HG03045 (cell line): ENCODE results near the gene MARCHF10.
"Not testable (repeated sequence)": the region's sequence is repeated elsewhere in the genome, so short reads cannot be mapped to it uniquely, and the experiment has no call there.

Experiments
- ATAC-seq: cut with Tn5 transposase; IDR thresholded peaks from one replicate; pipeline ENCODE4 v1.9.1; 2021; ENCODE audit warnings: mild to moderate bottlenecking, moderate library complexity; ENCODE audit not compliant: unreplicated experiment

Gene MARCHF10

DNA sequence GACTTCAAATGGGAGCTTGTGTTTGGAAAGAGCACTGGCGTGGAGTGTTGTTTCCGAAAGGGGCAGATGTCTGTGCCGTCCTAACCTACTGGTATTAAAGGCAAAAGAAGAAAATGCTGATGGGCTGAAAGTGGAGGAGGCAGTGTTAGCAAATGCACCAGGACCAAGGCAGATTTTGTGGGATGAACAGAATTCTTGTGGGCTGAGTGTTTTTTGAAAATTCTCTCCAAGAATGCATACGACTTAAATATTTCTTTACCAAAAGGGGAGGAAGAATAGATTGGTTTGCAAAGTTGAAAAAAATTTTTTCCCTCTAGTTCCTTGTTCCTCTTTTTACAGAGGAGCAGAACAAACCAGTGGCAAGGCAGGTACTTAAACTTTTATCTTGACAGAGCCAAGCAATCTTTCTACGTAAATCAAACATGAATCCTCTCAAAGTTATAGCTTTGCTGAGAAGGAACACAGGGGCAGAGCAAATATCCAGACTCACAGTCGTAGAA, 16.8 kb downstream of the MARCHF10 start:
- no peak for ATAC-seq

DNA sequence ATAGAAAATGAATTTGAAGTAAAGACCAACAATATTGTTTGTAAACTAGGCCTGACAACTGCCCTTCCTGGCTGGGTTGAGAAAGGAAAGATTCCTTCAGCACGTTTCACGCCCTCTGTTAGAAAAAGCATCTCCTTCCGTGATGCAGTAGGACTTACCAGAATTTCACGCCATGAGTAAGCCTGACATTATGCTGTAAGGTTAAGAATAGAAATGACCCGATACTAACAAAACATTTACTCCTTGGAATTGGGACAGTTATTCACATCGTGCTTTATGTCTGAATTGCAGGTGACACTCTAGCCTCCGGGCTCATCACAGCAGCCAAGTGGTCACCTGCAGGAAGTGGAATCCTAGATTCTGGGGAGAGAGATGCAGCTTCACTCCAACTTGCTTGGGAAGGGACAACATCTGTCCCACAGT, 17.5 kb downstream of the MARCHF10 start:
- ATAC-seq = no peak

DNA sequence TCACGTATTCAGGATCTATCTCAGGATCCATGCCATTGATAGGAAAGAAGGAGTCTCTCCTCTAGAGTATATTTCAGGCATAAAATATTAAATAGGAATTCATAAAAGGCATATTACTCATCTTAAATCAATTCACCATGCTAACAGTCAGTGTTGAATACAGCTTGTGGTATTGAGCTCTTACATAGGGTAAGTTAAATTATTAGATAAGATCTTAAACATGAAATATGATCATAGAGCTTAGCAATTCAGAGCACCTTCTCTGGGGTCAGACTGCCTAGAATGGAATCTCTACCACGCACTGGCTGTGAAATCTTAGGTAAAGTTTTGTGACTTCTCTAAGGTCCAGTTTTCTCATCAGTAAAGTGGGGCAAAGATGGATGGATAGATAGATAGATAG, 20.7 kb downstream of the MARCHF10 start:
- ATAC-seq = no peak

DNA sequence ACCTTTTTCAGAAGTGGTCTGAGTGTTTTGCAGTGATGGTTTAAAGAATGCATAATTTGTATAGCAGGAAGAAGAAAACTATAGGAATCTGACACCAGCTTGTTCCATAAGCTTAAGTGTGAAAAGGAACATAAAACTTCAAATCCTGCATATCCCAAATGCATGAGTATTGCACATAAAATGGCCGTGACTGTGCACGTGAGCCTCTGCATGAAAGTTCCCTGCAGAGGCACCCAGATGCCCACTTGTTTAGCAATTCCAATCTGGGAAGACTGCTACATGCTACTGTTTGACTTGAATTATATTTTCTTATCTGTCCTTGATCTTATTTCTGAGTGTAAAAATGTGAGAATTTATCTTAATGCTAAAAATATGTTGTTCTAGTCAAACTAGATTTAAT, 21.5 kb downstream of the MARCHF10 start:
- no peak for ATAC-seq

DNA sequence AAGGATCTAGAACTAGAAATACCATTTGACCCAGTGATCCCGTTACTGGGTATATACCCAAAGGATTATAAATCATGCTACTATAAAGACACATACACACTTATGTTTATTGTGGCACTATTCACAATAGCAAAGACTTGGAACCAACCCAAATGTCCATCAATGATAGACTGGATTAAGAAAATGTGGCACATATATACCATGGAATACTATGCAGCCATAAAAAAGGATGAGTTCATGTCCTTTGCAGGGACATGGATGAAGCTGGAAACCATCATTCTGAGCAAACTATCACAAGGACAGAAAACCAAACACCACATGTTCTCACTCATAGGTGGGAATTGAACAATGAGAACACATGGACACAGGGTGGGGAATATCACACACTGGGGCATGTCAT, 22.1 kb downstream of the MARCHF10 start:
- ATAC-seq = not testable (repeated sequence)

DNA sequence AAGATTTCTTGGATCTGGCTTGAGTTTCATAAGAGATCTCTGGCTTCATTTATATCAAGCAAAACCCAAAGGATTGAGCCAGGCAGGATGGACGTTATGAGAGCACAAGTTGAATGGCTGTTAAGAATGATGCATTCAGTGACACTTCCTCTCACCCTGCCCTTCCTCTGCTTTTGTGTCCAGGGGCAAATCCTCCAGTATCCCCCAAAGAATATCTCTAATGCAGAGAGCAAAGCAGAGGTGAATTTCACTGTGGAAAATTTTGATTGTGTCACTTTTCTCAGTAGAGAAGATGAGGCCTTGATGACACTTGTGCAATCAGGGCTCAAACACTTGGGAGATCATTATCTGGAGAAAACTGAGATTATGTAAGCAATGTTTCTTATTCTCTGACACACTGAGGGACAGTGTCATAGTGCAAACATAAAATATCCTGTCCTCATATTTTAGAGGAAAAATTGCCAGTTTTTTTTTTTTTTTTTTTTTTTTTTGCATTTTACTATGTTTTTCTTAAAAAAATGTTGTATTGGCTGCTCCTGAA, 25.3 kb downstream of the MARCHF10 start:
- ATAC-seq = no peak

DNA sequence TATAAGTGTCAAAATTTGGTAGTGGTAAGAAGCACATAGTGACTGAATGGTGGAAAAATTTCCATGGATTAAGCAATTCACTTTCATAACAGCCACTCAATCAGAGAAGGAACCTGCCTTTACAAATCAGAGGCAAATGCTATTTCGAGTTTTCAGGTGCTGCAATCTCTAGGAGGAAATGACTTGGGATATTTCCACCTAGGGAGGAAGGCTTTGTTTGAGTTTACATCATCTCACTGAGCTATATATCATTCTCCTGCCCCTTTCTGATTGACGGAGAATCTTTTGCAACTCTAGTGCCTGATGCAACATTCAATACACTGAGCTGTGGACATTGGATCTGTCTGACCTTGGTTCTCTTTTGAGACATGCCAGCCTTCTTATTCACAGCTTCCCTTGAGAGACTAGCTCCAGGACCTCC, 26.3 kb downstream of the MARCHF10 start:
- ATAC-seq = no peak

DNA sequence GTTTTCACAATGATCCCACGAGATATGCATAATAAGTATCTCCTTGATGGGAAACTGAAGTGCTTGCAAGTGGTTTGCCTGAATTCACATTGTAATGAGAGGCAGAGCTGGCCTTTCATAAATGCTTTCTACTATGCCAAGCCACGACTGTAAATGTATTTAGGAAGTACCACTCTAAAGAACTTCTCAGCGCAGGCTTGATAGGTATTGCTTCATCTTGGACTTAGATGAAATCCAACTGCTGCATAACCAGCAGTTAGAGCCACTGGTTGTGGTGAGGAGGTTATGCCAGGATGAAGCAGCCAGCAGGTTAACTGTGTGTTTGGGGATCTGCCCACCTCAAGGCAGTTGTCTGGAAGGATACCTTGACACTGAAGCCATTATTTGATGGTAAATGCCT, 26.8 kb downstream of the MARCHF10 start:
- no peak for ATAC-seq

DNA sequence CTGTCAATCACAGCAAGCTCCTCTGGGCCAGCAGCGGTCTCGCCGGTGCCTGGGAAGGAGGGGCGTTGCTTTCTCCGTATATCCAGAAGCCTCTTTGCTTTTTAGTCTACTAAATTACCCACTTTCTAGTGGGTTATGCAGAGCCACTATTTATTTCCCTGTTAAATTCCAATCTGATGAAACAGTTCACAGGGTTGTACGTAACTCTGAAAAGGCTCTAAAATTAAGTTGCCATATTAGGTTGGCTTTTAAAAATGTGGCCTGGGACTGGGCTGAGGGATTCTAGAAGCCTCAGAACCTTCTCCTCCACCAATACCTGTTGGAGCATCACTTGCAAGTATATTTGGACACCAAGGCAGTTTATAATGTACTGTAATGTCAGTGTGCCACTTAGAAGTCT, 27.2 kb downstream of the MARCHF10 start:
- no peak for ATAC-seq

DNA sequence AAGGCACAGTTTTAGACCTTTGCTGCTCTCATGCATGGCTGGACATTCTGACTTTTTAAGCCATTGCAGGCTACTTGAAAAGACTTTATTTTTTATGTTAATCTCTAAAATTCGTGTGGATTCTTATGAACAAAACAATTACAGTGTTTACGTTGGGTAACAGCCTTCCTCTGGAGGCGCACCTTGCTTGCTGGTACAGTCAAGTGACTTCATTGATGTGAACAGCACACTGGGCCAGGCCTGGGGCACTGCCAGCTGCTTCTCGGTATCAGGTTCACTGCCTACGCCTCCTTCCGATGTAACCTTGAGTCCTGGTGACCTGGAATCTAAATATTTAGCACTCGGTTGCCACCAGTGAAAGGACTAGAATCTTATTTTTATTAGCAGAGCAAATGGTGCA, 27.8 kb downstream of the MARCHF10 start:
- ATAC-seq = no peak

DNA sequence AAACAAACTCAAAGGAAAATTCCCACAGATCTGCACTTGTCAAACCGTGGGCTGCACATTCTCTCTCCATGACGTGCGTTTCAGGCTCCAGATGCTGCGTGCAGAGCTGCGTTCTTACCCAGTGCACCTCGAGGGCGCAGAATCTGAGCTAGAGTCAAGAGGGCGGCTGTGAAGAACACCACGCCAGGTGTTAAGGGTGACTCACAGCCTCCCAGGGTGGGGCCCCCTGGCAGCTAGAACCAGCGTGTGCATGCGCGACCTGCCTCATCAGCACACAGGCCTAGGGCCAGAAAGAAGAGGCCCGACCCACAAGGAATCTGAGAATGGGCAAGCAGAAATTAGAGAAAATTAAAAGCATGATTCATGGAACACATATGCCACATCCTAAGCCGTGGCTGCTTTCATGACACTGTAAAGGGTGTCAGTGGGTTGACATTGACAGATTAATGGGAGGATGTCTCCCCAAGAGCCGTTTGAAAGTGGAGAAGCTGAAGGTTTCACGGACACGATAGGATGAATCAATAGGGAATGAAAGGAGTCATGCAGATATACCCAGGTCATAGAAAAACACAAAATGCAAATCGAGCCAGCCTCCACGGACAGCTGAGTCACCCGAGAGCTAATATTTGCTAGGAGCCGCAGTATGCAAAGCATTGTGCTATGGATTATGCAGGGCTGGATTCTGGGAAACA, 29.0 kb downstream of the MARCHF10 start:
- ATAC-seq = no peak

DNA sequence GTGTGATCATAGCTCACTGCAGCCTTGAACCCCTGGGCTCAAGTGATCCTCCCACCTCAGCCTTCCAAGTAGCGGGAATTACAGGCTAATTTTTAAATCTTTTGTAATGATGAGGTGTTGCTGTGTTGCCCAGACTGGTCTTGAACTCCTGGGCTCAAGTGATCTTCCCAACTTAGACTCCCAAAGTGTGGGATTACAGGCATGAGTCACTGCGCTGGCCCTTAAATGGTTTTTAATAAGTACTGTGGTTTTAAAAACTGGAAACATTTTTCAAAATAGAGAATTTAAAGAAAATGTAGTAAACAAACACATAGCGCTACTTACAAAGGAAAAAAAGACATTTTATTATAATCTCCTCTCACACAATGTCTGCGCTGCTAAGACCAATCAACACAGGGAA, 32.2 kb downstream of the MARCHF10 start:
- ATAC-seq = no peak

DNA sequence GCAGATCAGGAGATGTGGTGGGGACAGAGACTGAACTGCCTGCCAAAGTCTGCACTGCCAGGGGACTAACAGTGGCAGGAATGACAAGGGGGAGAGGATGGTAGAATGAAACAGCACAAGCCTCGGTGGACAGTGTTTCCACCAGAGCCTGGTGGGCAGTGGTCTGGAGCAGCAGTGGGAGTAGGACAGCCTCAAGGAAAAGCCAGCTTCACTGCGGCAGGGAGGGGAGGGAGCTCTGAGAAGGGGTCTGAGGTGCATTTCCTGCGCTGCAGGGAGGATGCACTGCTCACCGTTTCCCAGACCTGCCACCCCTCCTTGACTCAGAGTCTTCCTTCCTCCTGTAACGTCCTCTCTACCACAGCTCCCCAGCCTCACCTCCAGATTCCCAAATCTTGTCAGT, 33.8 kb downstream of the MARCHF10 start:
- ATAC-seq = no peak

DNA sequence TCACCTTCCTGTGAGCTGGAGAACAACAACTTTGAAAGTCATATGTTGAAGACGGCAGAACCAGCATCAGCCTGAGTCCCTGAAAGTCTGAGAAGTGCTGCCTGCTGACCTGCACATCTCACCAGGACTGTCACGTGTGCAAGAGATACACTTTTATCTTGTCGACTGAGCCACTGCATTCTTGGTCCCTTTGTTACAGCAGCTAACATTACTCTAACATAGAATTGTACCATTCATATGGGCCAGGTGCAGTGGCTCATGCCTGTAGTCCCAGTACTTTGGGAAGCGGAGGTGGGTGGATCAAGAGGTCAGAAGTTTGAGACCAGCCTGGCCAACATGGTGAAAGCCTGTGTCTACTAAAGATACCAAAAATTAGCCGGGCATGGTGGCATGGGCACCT, 40.1 kb downstream of the MARCHF10 start:
- no peak for ATAC-seq

DNA sequence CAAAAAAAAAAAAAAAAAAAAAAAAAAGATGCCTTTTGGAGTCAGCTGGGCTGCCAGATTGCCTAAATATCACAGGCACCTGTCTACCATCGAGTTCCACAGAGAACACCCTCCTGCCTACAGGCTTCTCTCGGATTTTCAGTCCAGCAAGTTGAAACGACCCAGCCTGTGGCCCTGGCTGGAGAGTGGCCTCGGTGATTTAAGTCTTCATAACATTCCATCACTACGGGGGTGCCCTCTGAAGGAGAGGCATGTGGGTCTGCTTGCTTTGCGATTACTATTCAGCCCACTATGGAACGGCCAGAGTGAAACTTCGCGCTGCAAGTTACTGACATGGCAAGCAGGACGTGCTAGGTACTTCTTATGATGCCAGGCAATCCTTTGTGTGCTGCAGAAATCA, 42.8 kb downstream of the MARCHF10 start:
- ATAC-seq = no peak

DNA sequence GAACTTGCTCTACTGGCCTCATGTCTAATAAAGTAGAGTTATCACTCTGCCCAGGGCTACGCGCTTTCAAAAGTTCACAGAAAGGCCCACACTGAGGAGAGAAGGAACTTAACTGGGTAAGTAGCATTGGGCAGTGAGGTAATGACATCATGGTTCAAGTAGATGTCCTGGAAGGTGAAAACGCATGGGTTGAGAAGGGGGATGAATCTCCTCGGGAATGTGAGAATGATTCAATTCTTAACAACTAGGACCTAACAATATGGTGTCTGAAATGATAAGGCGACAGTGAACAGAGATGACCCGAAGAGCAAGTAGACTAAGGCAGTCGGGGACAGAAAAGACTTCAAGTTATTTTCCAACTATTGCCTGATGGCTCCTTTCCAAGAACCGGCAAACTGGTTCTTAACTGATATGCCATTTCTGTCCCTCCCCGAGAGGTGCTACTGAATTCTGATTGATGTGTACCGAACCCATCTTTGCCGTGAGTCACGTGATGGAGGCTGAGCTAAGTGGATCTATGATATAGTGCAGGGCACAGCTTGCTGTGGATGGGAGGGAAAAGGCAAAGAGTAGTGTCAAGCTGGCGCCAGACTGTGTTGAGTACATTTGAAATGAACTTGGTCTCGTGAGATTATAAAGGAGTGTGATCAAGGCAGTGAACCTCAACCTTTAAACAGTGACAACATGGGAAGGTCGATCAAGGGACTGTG, 44.1 kb downstream of the MARCHF10 start:
- ATAC-seq = no peak

DNA sequence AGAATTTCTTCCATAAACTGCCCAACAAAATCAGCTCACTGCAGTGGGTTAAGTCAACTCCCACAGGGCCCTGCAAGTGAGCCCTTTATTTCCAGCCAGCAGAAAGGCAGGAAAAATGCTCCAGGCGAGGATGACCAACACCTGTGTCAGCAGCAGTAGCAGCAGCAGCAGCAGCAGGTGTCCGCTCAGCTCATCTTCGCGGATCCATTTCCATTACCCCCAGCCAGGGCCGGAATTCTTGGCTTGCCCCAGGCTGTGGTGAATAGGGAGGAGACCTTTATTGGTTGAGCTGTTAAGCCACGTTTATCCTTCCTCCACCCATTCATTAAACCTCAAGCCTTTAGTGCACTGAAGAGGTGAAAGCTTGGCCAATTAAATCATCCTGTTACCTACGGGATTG, 46.2 kb downstream of the MARCHF10 start:
- no peak for ATAC-seq

DNA sequence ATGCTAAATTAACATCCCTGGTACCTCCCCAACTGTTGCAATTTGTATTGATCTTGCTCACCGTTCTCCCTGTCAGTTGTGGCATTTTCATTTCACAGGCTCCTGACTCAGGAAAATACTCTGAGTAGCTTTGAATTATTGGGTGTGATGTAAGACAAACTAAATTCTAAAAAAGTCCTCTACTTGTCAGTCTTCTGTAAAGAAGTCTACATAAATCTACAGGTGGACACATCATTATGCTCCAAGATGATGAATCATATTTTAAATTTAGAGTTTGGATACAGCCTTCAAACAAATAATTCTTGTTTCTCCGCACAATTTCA, 47.2 kb downstream of the MARCHF10 start:
- no peak for ATAC-seq

DNA sequence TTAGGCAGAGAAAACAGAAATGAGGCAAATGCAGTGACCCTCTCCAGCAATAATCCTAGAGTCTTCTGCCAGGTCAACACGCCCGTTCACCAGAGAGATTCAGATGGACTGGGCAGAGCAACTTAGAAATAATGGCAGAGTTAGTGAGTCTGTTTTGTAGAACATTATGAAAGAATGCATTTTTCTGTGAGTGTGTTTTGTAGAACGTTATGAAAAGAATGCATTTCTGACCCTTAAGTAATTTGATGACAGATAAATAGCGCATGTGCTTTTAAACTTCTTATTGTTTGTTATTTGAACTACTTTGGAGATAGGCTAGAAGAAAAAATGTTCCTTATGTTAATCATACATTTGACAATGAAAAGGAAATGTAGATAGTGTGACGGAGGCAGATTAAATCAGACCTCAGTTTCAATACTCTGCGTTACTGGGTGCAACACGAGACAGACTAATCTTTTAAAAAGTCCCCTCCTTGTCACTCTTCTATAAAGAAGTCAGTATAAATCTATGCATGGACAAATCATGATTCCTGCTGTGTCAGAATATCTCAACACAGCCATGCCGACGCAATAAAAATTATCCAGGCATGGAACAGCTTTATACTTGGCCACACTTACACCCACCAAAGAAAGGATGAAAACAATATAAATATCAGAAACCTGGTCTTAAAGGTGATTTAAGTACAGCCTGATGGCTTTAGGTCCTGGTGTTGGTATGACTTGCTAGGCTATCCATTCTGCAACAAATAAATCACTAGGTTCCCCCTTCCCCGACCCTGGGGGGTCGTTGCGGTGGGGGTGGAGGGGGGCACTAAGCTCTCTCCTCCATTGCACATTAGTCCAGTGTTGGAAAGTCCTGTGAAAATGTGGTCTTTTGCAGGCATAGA, 47.8 kb downstream of the MARCHF10 start:
- ATAC-seq = no peak

DNA sequence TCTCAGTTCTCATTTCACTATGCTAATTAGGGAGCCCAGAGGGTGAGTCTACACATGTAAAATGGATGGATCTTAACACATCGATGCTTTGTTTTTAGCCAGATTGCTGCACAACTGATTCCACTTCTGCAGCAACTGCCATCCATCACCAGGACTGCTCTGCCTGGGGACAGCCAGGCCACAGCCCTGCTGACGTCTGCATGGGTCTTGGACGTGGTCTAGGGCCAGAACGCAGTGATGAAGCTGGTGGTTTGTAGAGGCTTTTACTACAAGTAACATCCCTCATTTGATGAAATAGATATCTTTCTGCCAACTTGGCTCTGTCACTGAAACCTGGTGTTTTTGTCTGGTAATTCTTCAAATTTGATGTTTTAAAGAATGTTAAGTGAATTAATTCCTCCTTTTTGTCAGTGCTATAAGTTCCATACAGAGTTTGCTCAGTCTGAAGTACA, 50.6 kb downstream of the MARCHF10 start:
- no peak for ATAC-seq

DNA sequence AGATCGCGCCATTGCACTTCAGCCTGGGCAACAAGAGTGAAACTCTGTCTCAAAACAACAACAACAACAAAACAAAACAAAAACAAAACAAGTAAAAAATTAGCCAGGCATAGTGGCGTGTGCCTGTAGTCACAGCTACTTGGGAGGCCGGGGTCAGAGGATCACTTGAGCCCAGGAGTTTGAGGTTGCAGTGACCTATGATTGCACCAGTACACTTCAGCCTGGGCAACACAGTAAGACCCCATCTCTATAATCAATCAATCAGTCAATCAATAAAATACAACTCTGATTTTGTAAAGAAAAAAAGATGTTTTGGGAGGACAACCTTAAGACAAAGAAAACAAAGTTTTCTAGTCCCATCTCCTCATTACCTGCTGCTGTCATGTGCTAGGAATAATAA, 51.9 kb downstream of the MARCHF10 start:
- no peak for ATAC-seq
